ENCODE data around the gene SOX9. TPM values are rescaled to one million over a fixed set of nuclear protein-coding genes. Genes with fewer than 3 reads are reported as not detected.
A peak's percentile ranks its signal among the peaks of the same experiment; 100 is the strongest.

SOX9 gene
- total RNA-seq, 3 donors from 2014 or later: 17.2 to 46.0 (median 39.8) TPM

DNA sequence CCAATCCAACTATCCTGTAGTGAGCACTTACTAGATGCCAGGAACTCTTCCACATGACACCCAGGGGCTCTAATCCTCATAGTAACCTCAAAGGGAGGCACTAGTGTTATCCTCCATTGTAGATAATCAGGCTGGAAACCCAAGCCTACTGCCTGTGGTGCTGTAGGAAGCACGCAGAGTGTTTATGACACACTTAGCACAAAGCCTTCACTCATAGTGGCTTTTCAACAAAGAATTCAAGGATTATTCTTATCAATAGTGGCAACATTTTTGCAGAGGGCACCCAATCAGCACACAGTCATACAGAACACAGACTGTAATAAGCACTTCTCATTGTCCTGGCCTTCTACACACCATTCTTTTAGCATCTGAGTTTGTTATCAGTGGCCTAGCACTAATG, 18.5 kb upstream of the SOX9 start:
- H3K4me1 ChIP-seq (ENCODE audit: low read depth): no peaks in the 10 kb centered on the region
- intact Hi-C loops (cut with DNase I, micrococcal nuclease): no loop called here
- no peak for TF ChIP-seq CTCF (IDR thresholded peaks at IDR 0.05)

GRCh38 chr17:72104164-72104862, 16.5 kb upstream of the SOX9 start:
- Histone ChIP-seq H3K4me3 (no peak overlapping the region), H3K4me1 (ENCODE audit: low read depth) (no peaks in the 10 kb centered on the region), H3K36me3 (ENCODE audit: low read depth) (no peaks in the 10 kb centered on the region), H3K9me3 (no peaks in the 10 kb centered on the region)
- intact Hi-C loops (cut with DNase I, micrococcal nuclease): no loop called here
- ATAC-seq (no peak), DNase-seq (no peak)
- TF ChIP-seq CTCF (IDR thresholded peaks at IDR 0.05): no peak

More for the DNA sequence above, 18.5 kb upstream of the SOX9 start:
- Histone ChIP-seq H3K36me3 (ENCODE audit: low read depth) (no peaks in the 10 kb centered on the region), H3K9me3 (no peaks in the 10 kb centered on the region), H3K4me3 (no peak overlapping the region)
- DNase-seq: no peak
- no peak for ATAC-seq

- TF ChIP-seq CTCF (IDR thresholded peaks at IDR 0.05): no peak
- intact Hi-C loops (cut with DNase I, micrococcal nuclease): no loop called here
- Histone ChIP-seq H3K9me3 (no peaks in the 10 kb centered on the region), H3K36me3 (ENCODE audit: low read depth) (no peaks in the 10 kb centered on the region), H3K4me3 (no peak overlapping the region), H3K4me1 (ENCODE audit: low read depth) (no peaks in the 10 kb centered on the region)
- ATAC-seq (no peak), DNase-seq (no peak)
These were observed 16.0 kb upstream of the SOX9 start for GRCh38 chr17:72104863-72105234.

- H3K36me3 ChIP-seq (ENCODE audit: low read depth): no peaks in the 10 kb centered on the region
- H3K9me3 ChIP-seq: no peaks in the 10 kb centered on the region
- H3K4me3 ChIP-seq: no peak overlapping the region
- intact Hi-C loops (cut with DNase I, micrococcal nuclease): no loop called here
- TF ChIP-seq CTCF (IDR thresholded peaks at IDR 0.05): no peak
- ATAC-seq (no peak), DNase-seq (no peak)
- peaks cover 7% of the 10 kb centered on the region for H3K4me1 ChIP-seq (ENCODE audit: low read depth)
These were observed 13.7 kb upstream of the SOX9 start for GRCh38 chr17:72107100-72107499.

DNA sequence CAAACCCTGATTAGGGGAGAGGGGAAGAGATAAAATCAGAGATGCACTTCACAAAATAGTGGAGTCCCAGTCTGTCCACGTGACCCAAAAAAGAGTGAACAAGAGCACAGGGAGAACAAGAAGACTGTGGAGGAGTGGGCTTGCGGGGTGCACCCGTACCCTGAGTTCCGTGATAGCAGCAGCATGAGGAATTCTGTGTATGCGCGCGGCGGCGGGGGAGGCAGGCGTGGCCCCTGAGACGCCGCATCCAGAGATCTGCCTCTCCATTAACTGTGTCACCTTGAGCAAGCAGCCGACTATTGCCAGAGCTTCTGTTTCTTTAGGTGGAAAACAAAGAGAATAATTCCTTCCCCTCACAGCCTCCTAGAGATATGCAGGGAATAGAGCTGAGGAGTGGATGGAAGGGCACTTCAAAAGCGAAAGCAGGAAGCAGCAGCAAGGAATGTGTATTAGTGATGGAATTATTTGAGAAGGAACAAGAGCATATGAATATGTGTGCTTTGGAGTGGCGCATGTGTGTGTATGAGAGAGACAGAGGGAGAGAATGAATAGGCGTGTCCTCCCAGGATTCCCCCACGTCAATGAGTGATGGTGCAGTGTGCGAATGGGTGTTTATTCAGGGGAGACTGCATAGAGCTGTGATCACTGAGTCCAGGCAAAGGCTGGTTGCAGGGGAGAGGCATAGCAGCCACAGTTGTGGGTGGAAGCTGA, 10.4 kb upstream of the SOX9 start:
- ATAC-seq (peak; percentile 67), DNase-seq (no peak)
- Histone ChIP-seq H3K4me1 (ENCODE audit: low read depth) (peaks cover 7% of the 10 kb centered on the region), H3K9me3 (no peaks in the 10 kb centered on the region), H3K4me3 (no peak overlapping the region), H3K36me3 (ENCODE audit: low read depth) (no peaks in the 10 kb centered on the region)
- no peak for TF ChIP-seq CTCF (IDR thresholded peaks at IDR 0.05)
- intact Hi-C loops (cut with DNase I, micrococcal nuclease): loop anchor here in 1 of 2 donors (10.0 kb wide), 1 partner anchor 636 kb away; no protein-coding TSS in a partner anchor
